ENCODE measurements around the gene MYD88.

MYD88 gene

GRCh38 chr3:38111201-38111600 is 27.3 kb upstream of the MYD88 start:
- TF ChIP-seq SIN3A (IDR thresholded peaks at IDR 0.05; ENCODE audit: borderline replicate concordance, insufficient read depth, low read length), result no peak
- no peak for TF ChIP-seq POLR2AphosphoS5 (IDR thresholded peaks at IDR 0.05; ENCODE audit: low read depth, low read length)
- TF ChIP-seq REST (IDR thresholded peaks at IDR 0.05; ENCODE audit: insufficient read depth in 1 of 2, low read depth in 2 of 2, low read length in 2 of 2), result no peak

- TF ChIP-seq TAF1 (IDR thresholded peaks at IDR 0.05; ENCODE audit: borderline replicate concordance, insufficient read depth, low read length) (no peak), REST (IDR thresholded peaks at IDR 0.05; ENCODE audit: insufficient read depth in 1 of 2, low read depth in 2 of 2, low read length in 2 of 2) (no peak), SIN3A (IDR thresholded peaks at IDR 0.05; ENCODE audit: borderline replicate concordance, insufficient read depth, low read length) (no peak), FOXP2 (optimal IDR thresholded peaks at IDR 0.05; ENCODE audit: borderline replicate concordance, extremely low read depth, extremely low read length, insufficient read depth) (no peak), POLR2AphosphoS5 (IDR thresholded peaks at IDR 0.05; ENCODE audit: low read depth, low read length) (no peak)
These were observed 26.6 kb upstream of the MYD88 start for GRCh38 chr3:38111696-38112377.

GRCh38 chr3:38112378-38112761 is 26.1 kb upstream of the MYD88 start:
- TF ChIP-seq POLR2AphosphoS5 (IDR thresholded peaks at IDR 0.05; ENCODE audit: low read depth, low read length) (no peak), SIN3A (IDR thresholded peaks at IDR 0.05; ENCODE audit: borderline replicate concordance, insufficient read depth, low read length) (no peak), REST (IDR thresholded peaks at IDR 0.05; ENCODE audit: insufficient read depth in 1 of 2, low read depth in 2 of 2, low read length in 2 of 2) (no peak), TAF1 (IDR thresholded peaks at IDR 0.05; ENCODE audit: borderline replicate concordance, insufficient read depth, low read length) (no peak), FOXP2 (optimal IDR thresholded peaks at IDR 0.05; ENCODE audit: borderline replicate concordance, extremely low read depth, extremely low read length, insufficient read depth) (no peak)

- TF ChIP-seq REST (IDR thresholded peaks at IDR 0.05; ENCODE audit: insufficient read depth in 1 of 2, low read depth in 2 of 2, low read length in 2 of 2), result no peak
- TF ChIP-seq FOXP2 (optimal IDR thresholded peaks at IDR 0.05; ENCODE audit: borderline replicate concordance, extremely low read depth, extremely low read length, insufficient read depth), result no peak
- TF ChIP-seq SIN3A (IDR thresholded peaks at IDR 0.05; ENCODE audit: borderline replicate concordance, insufficient read depth, low read length), result no peak
- no peak for TF ChIP-seq TAF1 (IDR thresholded peaks at IDR 0.05; ENCODE audit: borderline replicate concordance, insufficient read depth, low read length)
- no peak for TF ChIP-seq POLR2AphosphoS5 (IDR thresholded peaks at IDR 0.05; ENCODE audit: low read depth, low read length)
These were observed 24.2 kb upstream of the MYD88 start for GRCh38 chr3:38114052-38114874.

Data from PFSK-1 (cell line).